ENCODE data around the gene TRMU. TPM values are rescaled to one million over a fixed set of nuclear protein-coding genes. Genes with fewer than 3 reads are reported as not detected.

The TRMU gene
- total and polyA plus RNA-seq, 2 of the 8 experiments (the other 6 are each of a cell fraction or from before 2014, with no cell fraction given) = 43.4 to 70.6 TPM

- POLR2A ChIA-PET (ENCODE audit: partially characterized antibody) = interaction anchor here (1.3 kb wide), 1 partner anchor 12 kb away, joined by 4 read pairs; no protein-coding TSS in a partner anchor
- 92% methylated on average over 15 of the region's 15 CpGs; no CpG with 5 or more reads in 1 of the 2 experiments for WGBS, 2 experiments (ENCODE audit: extremely low coverage in 1 of 2, insufficient coverage in 1 of 2, insufficient read length in 1 of 2, insufficient replicate concordance in 2 of 2, low coverage in 1 of 2, low lambda C conversion rate in 2 of 2, missing lambda C conversion rate in 1 of 2)
- H2BK120ac ChIP-seq (replicated peaks; ENCODE audit: low read depth, low read length) = no peak overlapping the region
- H3K36me3 ChIP-seq (ENCODE audit: control insufficient read depth in 2 of 4, insufficient read depth in 4 of 4, low read length in 3 of 4) = peaks cover 0 to 3% (median 0%) of the 10 kb centered on the region in 4 experiments; a peak in 1 of 8 replicates
- peaks cover 0 to 5% of the 10 kb centered on the region in 2 experiments for H4K20me1 ChIP-seq (replicated peaks in 1 of 2; ENCODE audit: control insufficient read depth in 1 of 2, insufficient read depth in 2 of 2, low read length in 2 of 2)
- H3K9me3 ChIP-seq (ENCODE audit: insufficient read depth in 2 of 2, low read depth in 1 of 2, low read length in 1 of 2) = no peaks in the 10 kb centered on the region; a peak in 1 of 4 replicates
- no peak overlapping the region for H3K9ac ChIP-seq (replicated peaks in 1 of 4; ENCODE audit: extremely low read depth in 1 of 4, low read depth in 3 of 4, low read length in 3 of 4)
- H2AK5ac ChIP-seq (ENCODE audit: low read depth, low read length) = no peak overlapping the region
- no peak overlapping the region for H4K5ac ChIP-seq (ENCODE audit: insufficient read length, low read depth, low read length)
- H3K4ac ChIP-seq (replicated peaks; ENCODE audit: insufficient read length, low read depth, low read length) = no peak overlapping the region
- no peak overlapping the region for H4K91ac ChIP-seq (replicated peaks; ENCODE audit: insufficient read length, low read length)
- no peak overlapping the region for H3K56ac ChIP-seq (replicated peaks; ENCODE audit: insufficient read length, low read depth, low read length)
- DNase-seq (ENCODE audit: low read depth in 1 of 2, low spot score in 2 of 2) (no peak), FAIRE-seq (no peak)
- no peak overlapping the region; the same call in 1 of the 2 replicates for H4K8ac ChIP-seq (ENCODE audit: extremely low read depth, insufficient read depth, low read length)
- no peak overlapping the region for H3K4me3 ChIP-seq (ENCODE audit: extremely low read depth in 1 of 4, insufficient read depth in 2 of 4, low read depth in 3 of 4, low read length in 4 of 4)
- H2AFZ ChIP-seq (ENCODE audit: low read length) = no peak overlapping the region
- H3K18ac ChIP-seq (ENCODE audit: extremely low read depth, low read length) = no peak overlapping the region
- no peak overlapping the region for H3K4me2 ChIP-seq (ENCODE audit: insufficient read depth in 1 of 2, low read depth in 2 of 2, low read length in 2 of 2)
- no peaks in the 10 kb centered on the region for H3K79me1 ChIP-seq (ENCODE audit: low read depth, low read length)
- no peak overlapping the region for H2BK20ac ChIP-seq (ENCODE audit: low read length)
- no peak overlapping the region for H2BK5ac ChIP-seq (ENCODE audit: low read depth, low read length)
- H3K27me3 ChIP-seq (replicated peaks in 1 of 4; ENCODE audit: control insufficient read depth in 3 of 4, extremely low read depth in 1 of 4, insufficient read depth in 3 of 4, low read length in 3 of 4) = no peaks in the 10 kb centered on the region
- H3K27ac ChIP-seq (ENCODE audit: low read depth, low read length) = no peak overlapping the region
- CTCF ChIA-PET (ENCODE audit: partially characterized antibody) = interaction anchor here (1.2 to 2.9 kb wide), 2 partner anchors 173 to 179 kb away, joined by 3 to 13 read pairs; no protein-coding TSS in a partner anchor
- H3K23ac ChIP-seq (ENCODE audit: insufficient read length) = no peak overlapping the region
- no peak overlapping the region for H2BK12ac ChIP-seq (ENCODE audit: low read depth, low read length)
- H3K79me2 ChIP-seq (ENCODE audit: control insufficient read depth in 1 of 2, insufficient read depth in 2 of 2, low read length in 2 of 2) = no peaks in the 10 kb centered on the region
- H2BK15ac ChIP-seq (ENCODE audit: low read length) = no peak overlapping the region
- H3K23me2 ChIP-seq (ENCODE audit: low read depth, low read length) = no peaks in the 10 kb centered on the region
- peaks cover 0 to 14% (median 6%) of the 10 kb centered on the region in 4 experiments; a peak in 5 of 7 replicates for H3K4me1 ChIP-seq (replicated peaks in 1 of 4; ENCODE audit: control insufficient read depth in 3 of 4, insufficient read depth in 4 of 4, low read length in 3 of 4)
- H3K14ac ChIP-seq (ENCODE audit: insufficient read length) = no peak overlapping the region
- no peak for TF ChIP-seq KDM1A (IDR thresholded peaks at IDR 0.05; ENCODE audit: borderline replicate concordance, low read length)
- TF ChIP-seq TEAD4 (IDR thresholded peaks at IDR 0.05; ENCODE audit: low read depth, low read length) = no peak
- TF ChIP-seq TAF7 (optimal IDR thresholded peaks at IDR 0.05; ENCODE audit: borderline replicate concordance, low read depth, low read length) = no peak
- no peak for TF ChIP-seq POU5F1 (IDR thresholded peaks at IDR 0.05; ENCODE audit: low read depth, low read length)
- TF ChIP-seq SIN3A (conservative IDR thresholded peaks at IDR 0.05 in 1 of 2, IDR thresholded peaks at IDR 0.05 in 1 of 2; ENCODE audit: low read depth in 1 of 2, low read length in 2 of 2) = no peak
- TF ChIP-seq SP2 (IDR thresholded peaks at IDR 0.05; ENCODE audit: low read length) = no peak
- TF ChIP-seq ATF3 (IDR thresholded peaks at IDR 0.05; ENCODE audit: insufficient read depth, low read depth, low read length) = no peak
- no peak for TF ChIP-seq RAD21 (IDR thresholded peaks at IDR 0.05 in 1 of 2, conservative IDR thresholded peaks at IDR 0.05 in 1 of 2; ENCODE audit: low read depth in 2 of 2, low read length in 2 of 2)
- TF ChIP-seq CTCF (IDR thresholded peaks at IDR 0.05; ENCODE audit: control extremely low read depth in 1 of 3, insufficient read depth in 1 of 3, low read depth in 1 of 3, low read length in 3 of 3) = no peak
These were observed 27.5 kb downstream of the TRMU start for GRCh38 chr22:46362934-46363515.
